Stimulated activated CD4-positive, alpha-beta T cell treated with anti-CD3 and anti-CD28 coated beads, Interleukin-15, amount 100 ng/mL, for 1 hour (primary cell): ENCODE results near the gene FANCG.
A peak's percentile ranks its signal among the peaks of the same experiment; 100 is the strongest.

Experiments used
- DNase-seq, 2 donors: peaks; one replicate each; pipeline ENCODE4 v3.0.0-alpha.2; 2020; ENCODE audit warnings: low read depth in 1 of 2, low spot score in 1 of 2

FANCG gene

DNA sequence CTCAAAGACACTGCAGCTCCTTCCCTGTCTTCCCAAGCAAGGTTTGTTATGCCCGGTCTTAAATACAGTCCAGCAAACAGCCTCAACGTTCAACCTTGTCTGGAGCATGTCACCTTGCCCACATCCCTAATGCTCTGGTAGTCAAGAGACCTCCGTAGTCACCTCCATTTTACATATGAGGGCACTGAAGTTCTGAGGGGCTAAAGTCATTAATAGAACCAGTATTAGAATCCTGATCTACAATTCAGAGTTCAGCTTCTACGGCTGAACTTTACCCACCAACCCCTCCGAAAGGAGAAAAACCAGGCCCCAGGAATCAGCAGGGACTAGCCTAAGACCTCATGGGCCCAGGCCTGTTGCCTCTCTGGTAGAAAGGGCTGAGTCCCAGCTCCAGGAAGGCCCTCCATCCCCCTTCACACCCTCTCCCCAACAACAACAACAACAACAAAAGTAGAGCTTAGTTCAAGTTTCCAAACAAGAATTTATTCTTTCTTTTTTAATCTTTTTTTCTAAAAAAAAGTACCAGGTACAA is 24.0 kb upstream of the FANCG start:
- DNase-seq, result no peak

DNA sequence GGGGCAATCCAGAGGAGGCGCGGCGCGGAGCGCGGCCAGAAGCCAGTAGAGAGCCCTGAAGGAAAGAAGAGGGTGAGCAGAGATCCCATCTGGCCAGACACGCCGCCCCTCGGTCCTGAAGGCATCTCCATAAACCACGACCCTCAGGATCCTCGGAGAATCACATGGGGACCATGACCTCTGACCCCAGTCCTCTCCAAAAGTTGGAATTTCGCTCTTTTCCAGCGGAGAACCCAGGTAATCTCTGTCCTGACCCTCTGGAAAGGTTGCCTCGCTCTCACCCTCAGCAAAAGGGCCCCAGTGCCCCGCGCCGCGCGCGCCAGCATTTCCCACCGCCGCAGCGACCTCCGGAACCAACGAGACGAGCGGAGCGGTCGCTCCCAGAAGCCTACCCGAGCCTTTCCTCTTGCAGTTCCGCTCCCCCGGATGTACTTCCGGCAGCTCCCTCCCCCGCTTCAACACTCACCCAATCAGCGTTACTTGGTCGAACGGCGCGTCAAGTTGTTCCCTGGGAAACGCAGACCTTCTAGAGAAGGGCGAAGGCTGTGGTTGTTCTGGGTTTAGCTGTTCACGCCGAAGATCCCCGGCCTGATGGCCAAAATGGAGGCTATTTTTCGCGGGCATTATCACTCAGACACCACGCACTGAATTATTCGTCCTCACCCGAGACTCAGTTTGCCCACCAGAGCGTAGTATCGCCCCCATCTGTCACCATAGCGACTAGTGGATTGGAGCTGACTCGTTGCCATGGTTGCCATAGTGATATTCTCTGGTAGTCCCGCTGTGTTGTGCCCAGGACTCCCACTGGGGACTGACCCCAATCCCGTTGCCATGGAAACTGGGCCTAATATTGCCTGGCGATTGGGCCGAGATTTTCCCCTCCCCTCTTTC is 23.3 kb upstream of the FANCG start, which contains the start of gene STOML2:
Gene STOML2 (minus strand): TSS at position 363 of the 891 bp plus-strand sequence. CDS start 37 bp downstream, at position 326.
- peak; percentile 79 to 80 for DNase-seq

DNA sequence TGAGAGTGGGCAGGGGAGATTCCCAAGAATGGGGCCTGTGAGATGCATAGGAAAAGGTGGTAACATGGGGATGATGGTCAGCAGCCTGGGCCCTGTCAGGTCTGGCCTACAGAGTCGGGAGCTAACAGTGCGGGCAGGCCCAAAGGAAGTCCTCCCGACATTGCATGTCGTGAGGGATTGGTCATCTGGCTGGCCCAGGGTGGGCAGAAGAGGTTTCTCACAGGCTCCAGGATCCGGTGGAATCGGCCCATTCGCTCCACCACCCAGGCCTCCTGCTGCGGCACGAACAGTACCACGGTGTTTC is 22.7 kb upstream of the FANCG start:
- no peak for DNase-seq

DNA sequence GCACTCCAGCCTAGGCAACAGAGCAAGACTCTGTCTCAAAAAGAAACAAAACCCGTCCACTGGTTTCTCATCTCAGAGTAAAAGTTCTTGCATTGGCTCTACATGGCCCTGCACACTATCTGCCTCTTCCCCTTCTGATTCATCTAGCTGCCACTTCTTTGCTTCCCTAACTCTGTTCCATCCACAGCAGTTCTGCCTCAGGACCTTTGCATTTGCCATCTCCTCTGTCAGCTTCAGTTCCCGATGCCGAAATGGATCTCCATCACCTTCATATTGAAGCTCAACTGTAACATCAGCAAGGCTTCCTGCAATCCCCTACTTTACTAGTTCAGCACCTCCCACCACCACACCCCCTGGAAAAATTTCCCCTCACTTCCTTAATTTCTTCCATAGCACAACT is 17.8 kb upstream of the FANCG start:
- DNase-seq, result no peak

DNA sequence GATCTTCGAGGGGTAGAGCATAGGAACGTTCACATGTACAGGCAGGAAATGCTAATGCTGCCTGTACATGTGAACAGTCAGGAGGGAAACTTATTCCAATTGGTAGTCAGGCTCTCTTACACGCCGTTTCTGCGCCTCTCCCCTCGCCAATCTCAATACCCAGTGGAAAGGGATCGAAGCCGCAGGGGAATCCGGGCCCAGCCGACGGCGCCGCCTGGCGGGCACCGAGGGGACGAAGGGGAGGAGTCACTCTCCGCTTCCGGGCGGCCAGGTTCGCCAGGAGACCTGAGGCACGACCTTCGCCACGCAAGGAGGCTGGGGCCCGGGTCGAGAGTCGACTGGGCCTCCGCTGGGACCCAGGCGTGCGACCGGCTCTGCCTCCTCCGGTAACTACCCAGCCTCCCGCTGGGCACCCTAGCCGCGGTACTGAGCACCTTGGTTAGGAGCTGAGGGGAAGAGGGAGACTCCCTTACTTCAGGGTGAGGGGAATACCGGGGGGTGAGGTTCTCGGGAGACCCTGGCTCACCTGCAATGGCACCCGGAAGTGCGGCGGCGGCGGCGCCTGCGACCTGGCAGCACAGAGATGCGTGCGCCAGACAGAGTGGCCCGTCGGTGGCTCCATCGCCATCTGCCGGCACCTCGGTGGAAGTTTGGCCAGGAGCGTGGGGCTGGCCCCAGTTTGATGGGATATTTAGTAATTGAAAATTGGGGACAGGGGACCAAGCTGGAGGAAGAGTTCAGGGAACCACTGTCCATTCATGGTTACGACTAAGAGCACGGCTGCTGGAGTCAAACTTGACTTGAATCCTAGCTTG is 16.5 kb upstream of the FANCG start, which contains the start of gene PIGO:
Gene PIGO (minus strand): TSS at position 557 of the 815 bp plus-strand sequence. CDS start 1,026 bp downstream, outside the sequence.
- DNase-seq, result peak; percentile 77 to 85

DNA sequence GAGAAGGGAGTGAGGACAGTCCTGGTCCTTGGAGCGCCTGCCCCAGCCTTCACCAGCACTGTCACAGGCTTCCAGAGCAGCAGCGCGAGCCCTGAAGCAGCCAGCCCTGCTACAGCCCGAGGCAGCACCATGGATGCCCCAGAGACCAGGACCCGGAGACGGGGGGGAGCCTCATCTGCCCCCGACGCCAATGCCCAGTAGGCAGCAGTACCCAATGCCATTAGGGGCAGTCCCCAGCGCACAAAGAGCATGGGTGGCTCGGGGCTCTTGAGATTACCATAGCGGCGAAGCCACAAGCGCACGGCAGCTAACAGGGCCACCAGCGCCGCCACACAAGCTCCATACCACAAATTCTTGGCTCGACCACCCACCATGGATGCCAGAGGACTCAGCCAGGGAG is 11.8 kb upstream of the FANCG start:
- no peak for DNase-seq

DNA sequence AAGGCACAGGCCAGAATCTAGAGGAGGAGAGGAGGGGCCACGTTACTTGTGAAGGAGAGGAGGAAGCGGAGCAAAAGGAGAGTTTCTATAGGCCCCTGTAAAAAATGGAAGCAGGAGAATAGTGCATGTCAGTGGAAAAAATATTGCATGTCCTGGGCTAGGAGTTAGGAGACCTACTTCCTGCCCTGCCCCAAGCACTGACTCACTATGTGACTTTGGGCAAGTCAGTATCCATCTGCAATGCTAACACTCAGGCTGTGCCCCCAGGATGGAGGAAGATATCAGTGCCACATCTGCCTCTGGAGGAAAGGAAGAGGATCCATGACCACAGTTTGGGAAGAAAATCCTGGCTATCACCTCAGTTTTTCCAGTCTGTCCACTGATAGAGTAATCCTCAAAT is 9.7 kb upstream of the FANCG start:
- DNase-seq, result no peak

DNA sequence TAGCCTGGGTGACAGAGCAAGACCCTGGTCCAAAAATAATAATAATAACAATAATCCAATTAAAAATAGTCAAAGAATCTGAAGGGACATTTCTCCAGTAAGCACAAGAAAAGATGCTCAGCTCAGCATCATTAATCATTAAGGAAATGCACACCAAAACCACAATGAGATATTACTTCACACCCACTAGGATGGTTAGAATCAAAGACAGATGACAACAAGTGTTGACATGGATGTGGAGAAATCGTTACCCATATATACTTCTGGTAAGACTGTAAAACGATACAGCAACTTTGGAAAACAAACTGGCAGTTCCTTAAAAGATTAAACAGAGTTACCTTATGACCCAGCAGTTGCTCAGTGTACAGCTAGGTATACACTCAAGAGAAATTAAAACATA is 5.3 kb upstream of the FANCG start:
- DNase-seq, result no peak

DNA sequence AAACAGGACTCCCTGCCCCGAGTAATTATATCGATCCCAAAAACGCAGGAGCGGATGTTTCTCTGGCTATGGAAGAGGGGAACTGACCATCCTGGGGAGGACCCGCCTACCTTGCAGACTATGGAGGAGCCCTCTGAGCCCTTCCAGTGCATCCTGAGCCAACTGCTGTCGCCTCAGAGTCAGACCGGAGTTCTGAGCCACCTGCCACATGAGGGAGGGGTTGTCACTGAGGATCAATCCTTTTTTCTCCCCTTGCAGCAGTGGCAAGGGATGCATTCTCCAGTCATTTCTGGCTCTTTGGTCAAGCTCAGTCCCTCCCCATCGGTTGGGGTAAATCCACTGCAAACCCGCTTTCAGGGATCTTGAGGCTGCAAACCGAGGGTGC is 709 bp downstream of the FANCG start:
- no peak for DNase-seq

DNA sequence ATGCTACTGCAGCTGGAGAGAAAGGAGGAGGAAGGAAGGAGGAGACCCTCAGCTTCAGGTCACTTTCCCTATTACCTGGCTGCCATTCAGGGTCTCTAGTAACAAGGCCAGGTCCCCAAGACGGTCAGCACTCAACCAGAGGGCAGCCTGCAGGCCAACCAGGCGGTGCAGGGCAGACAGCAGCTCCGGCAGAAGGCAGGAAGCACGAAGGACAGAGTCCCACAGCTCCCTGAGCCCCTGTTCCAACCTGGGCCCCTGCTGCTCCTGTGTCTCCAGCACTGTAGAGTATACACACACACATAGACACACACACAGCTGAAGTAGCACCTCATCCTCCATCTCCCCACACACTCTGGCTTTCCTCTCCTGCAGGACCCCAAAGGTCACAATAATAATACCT is 1.7 kb downstream of the FANCG start:
- no peak for DNase-seq

DNA sequence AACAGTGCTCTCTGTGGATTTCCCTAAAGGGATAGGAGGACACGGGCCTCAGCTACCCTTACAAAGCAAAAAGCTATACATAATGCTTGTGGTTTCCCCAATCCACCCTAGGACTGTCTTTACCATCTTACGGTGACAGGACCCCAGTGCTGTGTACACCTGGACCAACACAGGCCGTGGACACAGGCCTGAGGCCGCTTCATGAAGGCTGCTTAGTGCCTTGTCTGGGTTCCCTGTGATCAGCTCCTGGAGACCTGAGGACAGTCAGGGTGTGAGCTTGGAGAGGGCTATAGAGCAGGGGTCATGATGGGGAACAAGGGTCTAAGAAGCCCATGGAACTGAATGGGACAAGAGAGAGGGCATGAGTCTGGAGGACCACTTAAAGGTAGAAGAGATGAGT is 2.9 kb downstream of the FANCG start:
- DNase-seq, result no peak

DNA sequence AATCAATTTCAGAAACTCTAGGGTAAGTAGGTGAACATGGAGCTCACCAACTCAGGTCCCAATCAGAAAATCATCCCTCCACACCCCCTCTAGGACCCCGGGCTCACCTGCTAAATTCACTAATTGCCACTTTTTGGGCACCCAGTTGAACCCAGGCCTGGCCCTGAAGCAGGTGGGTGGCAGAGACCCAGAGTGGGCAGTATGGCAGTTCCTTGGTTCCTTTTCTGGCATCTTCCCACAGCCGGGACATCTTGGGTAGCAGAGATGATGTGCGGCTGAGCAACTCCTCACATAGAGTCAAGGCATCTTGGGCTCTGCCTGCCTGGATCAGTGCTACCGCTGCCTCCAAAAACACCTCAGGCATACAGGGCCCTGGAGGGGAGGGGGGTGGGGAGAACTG is 4.4 kb downstream of the FANCG start:
- DNase-seq, result no peak

DNA sequence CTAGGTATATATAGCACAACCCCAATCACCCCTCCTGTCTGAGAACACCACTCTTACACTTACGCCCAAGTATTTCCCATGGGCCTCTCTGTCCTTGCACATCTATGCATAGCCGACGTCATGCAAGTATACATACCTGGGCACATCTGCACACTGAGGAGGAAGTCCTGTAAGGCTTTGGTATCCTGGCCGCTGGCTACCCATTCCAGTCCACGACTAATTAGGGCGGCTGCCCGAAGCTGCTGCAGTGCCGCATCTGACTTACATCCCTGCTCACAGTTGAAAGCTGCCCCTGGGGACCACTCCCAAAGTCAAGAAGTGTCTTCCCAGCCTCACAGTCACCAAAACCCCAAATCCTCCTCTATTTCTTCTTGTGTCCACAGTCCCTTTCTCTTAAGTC is 5.0 kb downstream of the FANCG start:
- no peak for DNase-seq

DNA sequence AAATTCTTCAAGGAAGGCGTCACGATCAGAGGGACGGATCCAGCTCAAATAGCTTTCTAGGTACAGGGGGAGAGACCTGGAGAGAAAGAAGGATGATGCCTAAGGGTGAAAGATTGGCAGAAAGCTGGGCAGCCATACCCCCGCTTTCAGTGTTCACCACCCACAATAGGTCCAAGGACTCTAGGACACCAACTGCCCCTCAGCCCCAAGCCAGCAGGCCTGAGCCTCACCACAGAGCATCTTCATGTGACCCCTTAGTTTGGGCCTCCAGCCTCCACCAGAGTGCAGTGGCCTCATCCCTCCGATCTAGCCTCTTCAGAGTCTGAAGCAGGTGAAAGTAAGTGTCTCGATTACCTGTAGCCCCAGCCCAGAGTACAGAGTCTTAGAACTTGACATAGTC is 5.6 kb downstream of the FANCG start:
- DNase-seq, result no peak

DNA sequence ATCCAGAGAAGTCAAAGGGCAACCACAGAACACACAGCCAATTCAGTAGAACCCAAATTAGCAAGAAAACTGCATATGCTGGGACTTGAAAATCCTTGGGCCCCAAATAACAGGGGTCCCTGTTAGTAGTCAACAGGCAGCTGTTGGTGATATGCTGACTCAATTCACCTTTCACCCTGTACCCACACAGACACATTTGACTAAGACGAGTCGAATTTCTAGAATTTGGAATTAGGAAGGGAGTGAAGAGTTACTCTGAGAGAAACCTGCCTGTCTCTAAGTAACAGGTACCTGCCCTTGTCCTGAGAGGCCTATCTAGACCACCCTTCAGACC is 6.5 kb downstream of the FANCG start:
- no peak for DNase-seq

DNA sequence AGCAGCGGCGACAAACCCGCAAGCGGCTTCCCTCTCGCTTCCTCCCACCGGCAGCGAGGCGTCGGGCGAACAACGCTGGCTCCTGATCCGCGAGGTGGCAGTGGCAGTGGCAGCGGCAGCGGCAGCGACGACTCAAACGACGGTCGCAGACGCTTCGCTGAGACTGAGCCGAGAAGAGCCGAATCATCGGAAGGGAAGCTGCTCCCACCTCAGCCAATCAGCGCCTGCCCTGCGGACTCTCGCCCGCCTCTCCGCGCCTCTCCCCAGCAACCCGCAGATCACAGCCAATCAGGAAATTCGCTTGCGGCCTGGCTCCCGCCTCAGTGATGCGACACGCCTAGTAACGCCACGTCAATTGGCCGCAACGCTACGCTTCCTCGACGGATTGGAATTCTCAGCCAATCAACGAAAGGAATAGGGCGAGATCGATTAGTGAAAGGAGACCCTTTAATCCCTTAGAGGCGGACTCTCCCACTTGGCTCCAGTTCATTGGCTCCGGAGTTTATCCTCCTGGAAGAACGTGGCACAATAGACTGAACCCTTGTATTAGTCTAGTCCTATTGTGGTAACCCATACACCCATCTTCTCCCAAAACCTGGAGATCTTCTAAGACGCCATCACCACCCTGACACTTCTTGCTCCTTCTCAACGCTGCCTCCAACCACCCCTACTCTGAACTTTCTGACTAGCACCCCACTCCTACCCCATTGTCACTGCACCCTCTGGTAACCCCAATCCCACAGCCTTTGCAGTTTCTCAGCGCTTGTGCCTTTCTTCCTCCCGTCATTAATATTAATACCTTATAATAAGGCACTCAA is 7.1 kb downstream of the FANCG start, which contains the start of gene VCP:
Gene VCP (minus strand): TSS at position 165 of the 818 bp plus-strand sequence. CDS start 272 bp downstream, outside the sequence.
- peak; percentile 90 to 93 for DNase-seq

DNA sequence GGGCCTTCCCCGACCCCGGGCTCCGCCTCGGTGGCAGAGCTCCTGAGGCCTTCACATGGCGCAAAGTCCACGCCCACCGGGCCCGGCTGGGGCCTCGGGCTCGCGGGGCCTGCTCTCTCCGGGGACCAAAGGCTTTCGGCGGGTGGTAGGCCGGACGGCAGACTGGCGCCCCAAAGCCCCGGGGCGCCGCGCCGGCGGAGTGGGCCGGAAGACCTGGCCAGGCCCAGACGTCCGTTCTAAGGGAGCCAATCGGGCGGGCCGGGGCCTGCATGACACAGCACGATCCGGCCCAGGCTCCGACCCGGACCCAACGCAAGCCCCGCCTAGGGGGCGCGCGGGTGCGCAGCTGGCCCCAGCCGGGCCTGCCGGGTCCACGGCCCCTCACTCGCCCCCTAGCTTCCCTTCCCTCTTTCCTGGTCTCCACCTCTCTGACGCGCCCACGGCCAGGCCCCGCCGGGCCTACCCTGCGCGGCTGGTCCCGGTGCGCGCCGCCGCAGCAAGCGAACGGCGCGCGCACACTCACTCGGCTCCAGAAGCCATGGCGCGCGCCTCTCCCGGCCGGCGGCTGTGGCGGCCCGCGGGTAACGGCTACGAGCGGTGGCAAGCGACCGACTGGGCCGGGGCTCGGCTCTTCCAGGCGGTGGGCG is 7.8 kb downstream of the FANCG start:
- peak; percentile 48 to 59 for DNase-seq

DNA sequence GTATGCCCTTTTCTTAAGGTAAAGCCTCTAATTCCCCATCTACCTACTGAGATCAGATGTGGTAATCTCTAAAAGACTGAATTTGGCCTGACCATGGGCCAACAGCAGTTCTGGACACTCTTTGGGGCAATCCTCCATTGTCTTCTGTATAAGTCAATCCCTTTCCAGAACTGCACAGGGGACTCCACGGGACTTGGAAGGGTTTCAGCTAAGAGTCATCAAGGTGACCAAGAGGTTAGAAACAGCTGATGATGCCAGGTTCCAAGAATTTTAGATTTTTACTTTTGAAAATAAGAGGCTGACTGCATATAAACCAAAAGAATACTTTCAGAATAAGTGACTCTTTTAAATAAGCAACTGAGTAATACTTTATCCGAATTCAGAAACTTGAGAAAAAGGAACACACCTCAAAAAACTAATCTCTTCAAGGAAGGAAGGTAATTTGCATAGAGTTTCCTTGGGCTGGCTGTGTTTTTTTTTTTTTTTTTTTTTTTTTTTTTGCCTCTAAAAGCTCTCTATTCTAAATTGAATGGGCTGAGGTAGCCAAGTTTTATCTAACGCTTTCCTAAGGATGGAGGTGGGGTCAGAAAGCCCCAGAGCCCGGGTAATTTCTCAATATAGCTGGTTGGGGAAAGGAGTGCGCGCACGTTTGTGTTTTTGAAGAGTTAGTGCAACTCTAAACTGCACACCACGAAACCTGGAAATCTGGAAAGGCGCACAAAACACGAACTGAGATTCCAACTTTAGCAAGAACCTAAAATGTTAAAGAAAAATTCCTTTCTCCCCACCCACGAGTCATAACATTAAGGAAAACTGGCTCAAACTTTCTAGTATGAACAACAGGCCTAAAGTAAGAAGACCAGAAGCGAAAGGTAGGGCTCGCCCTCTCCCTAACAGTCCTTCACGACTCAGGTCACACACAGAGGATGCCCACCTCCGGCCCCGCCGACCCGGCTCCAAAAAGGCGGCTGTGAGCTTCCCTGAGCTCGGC is 8.6 kb downstream of the FANCG start:
- no peak for DNase-seq

DNA sequence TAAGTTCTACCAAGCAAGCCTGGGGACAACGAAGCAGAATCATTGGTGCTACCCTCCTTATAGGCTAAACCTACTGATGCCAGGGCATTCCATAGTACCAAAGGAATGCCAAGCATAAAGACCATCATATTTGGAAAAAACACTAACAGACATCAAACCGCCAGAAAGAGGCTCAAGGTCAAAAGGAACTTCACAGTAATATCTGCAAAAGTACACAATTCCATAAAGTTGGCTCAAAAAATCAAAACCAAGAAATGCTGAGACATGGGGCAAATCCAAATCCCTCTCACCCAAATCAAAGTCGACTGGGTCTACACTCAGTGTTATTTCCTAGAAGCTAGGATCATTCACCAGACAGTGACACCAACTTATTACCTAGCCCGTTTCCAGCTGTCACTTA is 10.7 kb downstream of the FANCG start:
- DNase-seq, result no peak
